Measurements from ENCODE around the gene COL28A1. TPM values are rescaled to one million over a fixed set of nuclear protein-coding genes. Genes with fewer than 3 reads are reported as not detected.

COL28A1 gene
- total RNA-seq, 1 donor from 2014 or later: 18.3 TPM

DNA sequence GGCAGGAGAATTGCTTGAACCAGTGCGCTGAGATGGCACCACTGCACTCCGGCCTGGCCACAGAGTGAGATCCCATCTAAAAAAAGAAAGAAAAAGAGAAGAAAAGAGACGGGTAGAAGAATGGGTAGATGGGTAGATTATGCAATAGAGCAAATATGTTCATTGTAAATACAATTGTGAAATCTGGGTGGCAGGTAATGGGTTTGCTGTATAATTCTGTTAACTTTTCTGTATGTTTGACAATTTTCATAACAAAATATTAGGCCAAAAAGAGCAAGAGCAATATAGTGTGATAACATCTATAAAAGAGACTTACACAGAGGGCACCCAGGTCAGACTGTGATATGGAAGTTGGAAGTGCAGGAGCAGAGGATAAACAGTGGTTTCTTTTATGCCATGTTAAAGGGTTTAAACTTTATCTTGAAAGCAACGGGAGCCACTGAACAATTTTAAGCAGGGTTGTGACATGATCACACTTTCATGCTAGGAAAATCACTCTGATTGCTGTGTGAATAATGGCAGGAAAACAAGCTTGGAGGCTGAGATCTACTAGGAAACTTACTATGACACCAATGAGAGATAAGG, 6.7 kb upstream of the COL28A1 start:
- Mint-ChIP-seq H3K36me3 (ENCODE audit: insufficient read depth) (no peaks in the 10 kb centered on the region), H3K27ac (no peak overlapping the region), H3K27me3 (no peaks in the 10 kb centered on the region), H3K4me1 (ENCODE audit: low read depth) (peaks cover 5% of the 10 kb centered on the region), H3K9me3 (ENCODE audit: low read depth) (no peaks in the 10 kb centered on the region), H3K4me3 (ENCODE audit: low read depth) (no peak overlapping the region)
- TF ChIP-seq, protein P1, sequence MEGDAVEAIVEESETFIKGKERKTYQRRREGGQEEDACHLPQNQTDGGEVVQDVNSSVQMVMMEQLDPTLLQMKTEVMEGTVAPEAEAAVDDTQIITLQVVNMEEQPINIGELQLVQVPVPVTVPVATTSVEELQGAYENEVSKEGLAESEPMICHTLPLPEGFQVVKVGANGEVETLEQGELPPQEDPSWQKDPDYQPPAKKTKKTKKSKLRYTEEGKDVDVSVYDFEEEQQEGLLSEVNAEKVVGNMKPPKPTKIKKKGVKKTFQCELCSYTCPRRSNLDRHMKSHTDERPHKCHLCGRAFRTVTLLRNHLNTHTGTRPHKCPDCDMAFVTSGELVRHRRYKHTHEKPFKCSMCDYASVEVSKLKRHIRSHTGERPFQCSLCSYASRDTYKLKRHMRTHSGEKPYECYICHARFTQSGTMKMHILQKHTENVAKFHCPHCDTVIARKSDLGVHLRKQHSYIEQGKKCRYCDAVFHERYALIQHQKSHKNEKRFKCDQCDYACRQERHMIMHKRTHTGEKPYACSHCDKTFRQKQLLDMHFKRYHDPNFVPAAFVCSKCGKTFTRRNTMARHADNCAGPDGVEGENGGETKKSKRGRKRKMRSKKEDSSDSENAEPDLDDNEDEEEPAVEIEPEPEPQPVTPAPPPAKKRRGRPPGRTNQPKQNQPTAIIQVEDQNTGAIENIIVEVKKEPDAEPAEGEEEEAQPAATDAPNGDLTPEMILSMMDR (IDR thresholded peaks at IDR 0.05; ENCODE audit: unreplicated experiment): no peak
- DNase-seq (ENCODE audit: low spot score, unreplicated experiment): no peak

DNA sequence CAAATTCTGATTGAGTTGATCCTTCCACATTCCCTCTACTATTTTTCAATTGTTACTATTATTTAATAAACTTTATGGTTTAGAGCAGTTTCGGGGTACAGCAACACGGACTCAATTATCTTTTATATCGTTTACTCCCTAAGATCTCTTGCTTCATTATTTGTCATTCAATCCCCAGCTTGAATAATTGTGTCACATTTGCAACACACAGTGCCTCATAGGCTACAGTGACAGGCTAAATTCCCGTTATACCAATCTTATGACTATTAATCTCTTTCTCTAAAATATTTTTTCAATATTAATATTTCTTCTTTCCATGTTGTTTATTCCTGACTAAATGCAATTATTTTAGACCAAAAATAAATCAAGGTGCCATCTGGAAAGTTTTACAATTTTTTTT, 4.0 kb upstream of the COL28A1 start:
- TF ChIP-seq, protein P1 (IDR thresholded peaks at IDR 0.05; ENCODE audit: unreplicated experiment): no peak
- peaks cover 2% of the 10 kb centered on the region for H3K9me3 Mint-ChIP-seq (ENCODE audit: low read depth)
- H3K4me1 Mint-ChIP-seq (ENCODE audit: low read depth): peaks cover 9% of the 10 kb centered on the region
- H3K36me3 Mint-ChIP-seq (ENCODE audit: insufficient read depth): no peaks in the 10 kb centered on the region
- H3K4me3 Mint-ChIP-seq (ENCODE audit: low read depth): no peak overlapping the region
- H3K27me3 Mint-ChIP-seq: no peaks in the 10 kb centered on the region
- DNase-seq (ENCODE audit: low spot score, unreplicated experiment): no peak
- H3K27ac Mint-ChIP-seq: no peak overlapping the region

DNA sequence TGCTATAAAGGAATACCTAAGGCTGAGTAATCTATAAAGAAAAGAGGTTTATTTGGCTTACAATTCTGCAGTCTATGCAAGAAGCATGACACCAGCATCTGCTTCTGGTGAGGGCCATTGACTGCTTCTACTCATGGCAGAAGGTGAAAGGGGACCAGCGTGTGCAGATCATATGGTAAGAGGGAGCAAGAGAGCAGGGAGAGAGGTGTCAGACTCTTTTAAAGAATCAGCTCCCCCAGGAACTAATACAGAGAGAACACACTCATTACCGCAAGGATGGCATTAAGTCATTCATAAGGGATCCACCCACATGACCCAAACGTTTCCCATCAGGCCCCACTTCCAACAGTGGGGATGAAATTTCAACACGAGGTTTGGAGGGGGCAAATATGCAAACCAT, 3.5 kb upstream of the COL28A1 start:
- Mint-ChIP-seq H3K9me3 (ENCODE audit: low read depth) (peaks cover 4% of the 10 kb centered on the region), H3K4me1 (ENCODE audit: low read depth) (peaks cover 9% of the 10 kb centered on the region), H3K27me3 (no peaks in the 10 kb centered on the region), H3K4me3 (ENCODE audit: low read depth) (no peak overlapping the region), H3K27ac (no peak overlapping the region), H3K36me3 (ENCODE audit: insufficient read depth) (peaks cover 1% of the 10 kb centered on the region)
- DNase-seq (ENCODE audit: low spot score, unreplicated experiment): no peak
- TF ChIP-seq, protein P1 (IDR thresholded peaks at IDR 0.05; ENCODE audit: unreplicated experiment): no peak

DNA sequence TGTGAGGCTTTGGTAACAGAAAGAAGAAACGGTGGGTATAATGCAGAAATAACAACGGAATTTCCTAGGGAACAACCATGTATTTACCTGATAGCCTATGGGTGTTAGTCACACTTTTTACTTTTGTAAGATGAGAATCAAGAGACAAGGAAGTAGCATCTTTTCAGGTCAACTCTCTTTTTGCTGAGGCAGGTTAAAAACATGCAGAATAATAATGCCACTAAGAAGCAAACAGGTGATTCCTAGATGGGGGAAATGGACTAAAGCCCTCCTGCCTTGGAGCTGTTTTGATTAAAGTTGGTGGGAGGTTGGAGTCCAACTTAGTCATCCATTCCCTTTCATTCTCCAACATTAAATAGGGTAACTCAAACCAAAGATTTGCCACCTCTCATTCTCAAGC, 2.0 kb upstream of the COL28A1 start:
- H3K27ac Mint-ChIP-seq: no peak overlapping the region
- H3K9me3 Mint-ChIP-seq (ENCODE audit: low read depth): peaks cover 9% of the 10 kb centered on the region
- H3K27me3 Mint-ChIP-seq: no peaks in the 10 kb centered on the region
- peaks cover 9% of the 10 kb centered on the region for H3K4me1 Mint-ChIP-seq (ENCODE audit: low read depth)
- DNase-seq (ENCODE audit: low spot score, unreplicated experiment): no peak
- TF ChIP-seq, protein P1 (IDR thresholded peaks at IDR 0.05; ENCODE audit: unreplicated experiment): no peak
- H3K4me3 Mint-ChIP-seq (ENCODE audit: low read depth): no peak overlapping the region
- H3K36me3 Mint-ChIP-seq (ENCODE audit: insufficient read depth): peaks cover 3% of the 10 kb centered on the region

DNA sequence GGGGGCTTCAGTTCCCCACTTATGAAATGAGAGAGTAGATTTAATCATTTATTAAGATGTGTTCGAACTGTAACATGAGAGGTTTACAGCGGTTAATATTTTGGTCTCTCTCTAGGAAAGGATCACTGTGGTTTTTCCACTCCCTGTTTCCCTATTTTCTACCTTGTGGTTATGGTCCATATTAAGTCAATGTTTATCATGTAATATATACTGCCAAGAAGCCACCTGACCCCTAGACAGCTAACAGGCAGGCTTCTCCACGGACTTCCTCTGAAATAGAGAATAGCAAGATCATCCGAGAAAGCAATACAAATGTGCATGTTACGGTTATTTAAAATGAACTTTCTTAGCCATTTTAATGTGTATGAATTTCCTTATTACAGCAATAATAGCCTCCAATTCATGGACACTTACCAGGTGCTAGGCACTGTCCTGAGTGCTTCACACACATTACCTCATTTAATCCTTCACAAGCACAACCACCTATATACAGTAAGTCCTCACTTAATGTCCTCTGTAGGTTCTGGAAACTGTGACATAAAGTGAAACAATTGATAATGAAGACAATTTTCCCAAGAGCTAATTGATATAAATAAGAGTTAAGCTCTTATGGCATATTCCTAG, 835 bp upstream of the COL28A1 start:
- TF ChIP-seq, protein P1 (IDR thresholded peaks at IDR 0.05; ENCODE audit: unreplicated experiment): no peak
- Mint-ChIP-seq H3K27ac (peak overlapping the region; percentile 27), H3K36me3 (ENCODE audit: insufficient read depth) (peaks cover 3% of the 10 kb centered on the region), H3K9me3 (ENCODE audit: low read depth) (peaks cover 9% of the 10 kb centered on the region), H3K4me3 (ENCODE audit: low read depth) (no peak overlapping the region), H3K4me1 (ENCODE audit: low read depth) (peaks cover 5% of the 10 kb centered on the region), H3K27me3 (no peaks in the 10 kb centered on the region)
- DNase-seq (ENCODE audit: low spot score, unreplicated experiment): no peak
